C4-2B (cell line): ENCODE results near the gene KANK2.

Experiments
- CTCF ChIP-seq: fragments of 450-650 bp; conservative IDR thresholded peaks from 2 replicates; pipeline ENCODE4 v1.5.1; 2017; ENCODE audit warnings: mild to moderate bottlenecking
- ZFX ChIP-seq: fragments of 450-650 bp; IDR thresholded peaks from 2 replicates; pipeline ENCODE4 v1.6.1; 2017

- TF ChIP-seq CTCF (no peak), ZFX (no peak)
Measured at GRCh38 chr19:11195681-11196080, 1.7 kb downstream of the KANK2 start.
